Measurements from ENCODE around the gene MRM1. TPM values are rescaled to one million over a fixed set of nuclear protein-coding genes. Genes with fewer than 3 reads are reported as not detected.

MRM1 gene
- total RNA-seq, 1 donor from 2014 or later: 21.0 TPM

DNA sequence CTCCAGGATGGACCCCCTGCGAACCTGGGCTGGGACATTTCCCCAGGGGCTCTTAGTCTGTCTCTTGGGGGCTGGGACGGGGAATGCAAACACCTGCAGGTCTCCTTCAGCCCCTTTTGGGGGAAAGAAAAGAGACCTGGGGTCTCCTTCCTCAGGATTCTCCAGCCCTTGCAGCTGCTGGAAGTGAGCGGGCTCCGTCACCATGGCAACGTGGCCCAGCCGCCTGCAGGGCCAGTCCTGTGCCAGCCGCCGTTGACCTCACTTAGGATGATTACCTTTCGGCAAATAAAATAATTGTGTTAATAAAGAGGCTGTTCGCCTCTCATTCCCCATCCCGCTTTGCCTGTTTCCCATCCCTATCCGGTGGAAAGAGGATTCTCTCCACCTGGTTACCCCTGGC is 25.7 kb downstream of the MRM1 start:
- Mint-ChIP-seq H3K27ac (no peak overlapping the region), H3K36me3 (ENCODE audit: low read depth) (no peaks in the 10 kb centered on the region), H3K9me3 (no peaks in the 10 kb centered on the region), H3K4me1 (ENCODE audit: low read depth) (no peaks in the 10 kb centered on the region), H3K27me3 (ENCODE audit: insufficient read depth) (peaks cover 5% of the 10 kb centered on the region), H3K4me3 (no peak overlapping the region)
- DNase-seq (ENCODE audit: low spot score): no peak
- intact Hi-C loops (cut with micrococcal nuclease): loop anchor here (5.0 kb wide), 3 partner anchors 305 to 610 kb away; partner anchors contain the start of gene AATF

DNA sequence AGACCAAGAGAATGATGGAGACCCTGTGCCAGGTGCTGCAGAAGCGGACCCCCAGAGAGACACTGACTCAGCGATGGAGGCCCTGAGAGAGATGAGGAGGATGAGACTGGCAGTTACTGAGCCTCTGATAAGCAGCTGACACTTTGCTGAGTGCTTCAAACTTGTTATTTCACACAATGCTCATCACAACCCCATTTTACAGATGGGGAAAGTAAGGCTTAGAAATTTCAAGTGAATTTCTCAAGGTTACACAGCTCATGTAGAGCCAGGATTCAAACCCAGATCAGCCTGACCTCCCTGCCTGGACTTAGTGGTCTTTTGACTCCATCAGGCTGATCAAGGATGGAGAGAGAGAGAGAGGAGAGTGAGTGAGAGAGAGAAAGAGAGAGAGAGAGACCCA is 27.2 kb downstream of the MRM1 start:
- H3K4me3 Mint-ChIP-seq: no peak overlapping the region
- no peak overlapping the region for H3K27ac Mint-ChIP-seq
- intact Hi-C loops (cut with micrococcal nuclease): loop anchor here (5.0 kb wide), 3 partner anchors 304 to 609 kb away; partner anchors contain the start of gene AATF
- no peaks in the 10 kb centered on the region for H3K4me1 Mint-ChIP-seq (ENCODE audit: low read depth)
- no peaks in the 10 kb centered on the region for H3K9me3 Mint-ChIP-seq
- DNase-seq (ENCODE audit: low spot score): no peak
- no peaks in the 10 kb centered on the region for H3K36me3 Mint-ChIP-seq (ENCODE audit: low read depth)
- peaks cover 14% of the 10 kb centered on the region for H3K27me3 Mint-ChIP-seq (ENCODE audit: insufficient read depth)

DNA sequence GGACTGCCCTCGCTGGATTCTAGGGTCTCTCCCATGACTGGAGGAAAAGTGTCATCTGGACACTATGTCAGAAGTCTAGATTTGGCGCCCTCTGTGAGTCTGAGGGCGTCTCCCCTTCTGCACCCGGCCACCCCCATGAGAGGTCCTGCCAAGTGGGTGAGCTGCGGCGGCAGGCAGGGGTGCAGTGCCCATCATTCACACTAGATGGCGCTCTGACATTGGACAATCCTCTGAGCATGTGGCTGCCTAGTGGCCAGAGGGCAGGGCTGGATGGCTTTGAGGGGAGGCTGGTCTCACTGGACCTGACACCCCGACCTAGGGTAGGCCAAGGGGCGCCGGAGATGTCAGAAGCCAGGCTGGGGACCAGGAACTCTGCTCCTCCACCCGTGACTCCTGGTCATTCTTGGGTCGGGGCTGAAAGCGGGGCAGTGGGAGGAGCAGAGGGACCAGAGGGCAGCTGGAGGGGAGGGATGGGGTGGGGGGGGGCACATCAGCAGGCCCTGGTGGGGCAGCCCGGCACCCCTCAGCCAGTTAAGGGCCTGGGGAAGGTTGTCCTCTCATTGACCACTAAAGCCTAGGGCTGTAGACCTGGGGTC is 28.0 kb downstream of the MRM1 start:
- H3K4me1 Mint-ChIP-seq (ENCODE audit: low read depth): no peaks in the 10 kb centered on the region
- no peaks in the 10 kb centered on the region for H3K36me3 Mint-ChIP-seq (ENCODE audit: low read depth)
- H3K9me3 Mint-ChIP-seq: no peaks in the 10 kb centered on the region

GRCh38 chr17:36629970-36630502 is 28.7 kb downstream of the MRM1 start:
- Mint-ChIP-seq H3K9me3 (no peaks in the 10 kb centered on the region), H3K36me3 (ENCODE audit: low read depth) (no peaks in the 10 kb centered on the region)

More for the DNA sequence above, 28.0 kb downstream of the MRM1 start:
- intact Hi-C loops (cut with micrococcal nuclease): loop anchor here (1.0 to 5.0 kb wide), 7 partner anchors 26 to 608 kb away; partner anchors contain the start of gene AATF
- Mint-ChIP-seq H3K4me3 (no peak overlapping the region), H3K27me3 (ENCODE audit: insufficient read depth) (peaks cover 16% of the 10 kb centered on the region), H3K27ac (no peak overlapping the region)
- DNase-seq (ENCODE audit: low spot score): peak; percentile 70

DNA sequence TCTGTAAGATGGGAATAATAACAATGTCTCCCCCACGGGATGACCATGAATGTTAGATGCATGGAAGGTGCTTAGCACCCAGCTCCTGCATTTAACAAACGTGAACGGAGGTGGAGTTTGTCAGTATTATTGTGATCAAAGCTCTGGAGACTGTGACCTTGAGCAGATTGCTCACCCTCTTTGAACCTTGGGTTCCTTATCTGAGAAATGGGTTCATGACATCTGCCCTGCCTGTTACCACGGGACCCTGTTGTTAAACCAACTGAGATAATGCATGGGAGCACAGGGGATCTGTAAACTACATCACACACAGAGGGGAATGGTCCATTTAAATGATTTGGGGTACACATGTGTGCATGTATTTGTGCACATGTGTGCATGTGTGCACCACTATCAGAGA is 29.6 kb downstream of the MRM1 start:
- intact Hi-C loops (cut with micrococcal nuclease): no loop called here
- no peaks in the 10 kb centered on the region for H3K4me1 Mint-ChIP-seq (ENCODE audit: low read depth)
- H3K27ac Mint-ChIP-seq: no peak overlapping the region
- H3K9me3 Mint-ChIP-seq: no peaks in the 10 kb centered on the region
- peaks cover 19% of the 10 kb centered on the region for H3K27me3 Mint-ChIP-seq (ENCODE audit: insufficient read depth)
- no peak overlapping the region for H3K4me3 Mint-ChIP-seq
- no peaks in the 10 kb centered on the region for H3K36me3 Mint-ChIP-seq (ENCODE audit: low read depth)
- DNase-seq (ENCODE audit: low spot score): no peak

More at GRCh38 chr17:36629970-36630502, 28.7 kb downstream of the MRM1 start:
- H3K27ac Mint-ChIP-seq: no peak overlapping the region
- peaks cover 17% of the 10 kb centered on the region for H3K27me3 Mint-ChIP-seq (ENCODE audit: insufficient read depth)
- no peak overlapping the region for H3K4me3 Mint-ChIP-seq
- intact Hi-C loops (cut with micrococcal nuclease): loop anchor here (1.0 to 5.0 kb wide), 7 partner anchors 27 to 607 kb away; partner anchors contain the start of gene AATF
- DNase-seq (ENCODE audit: low spot score): no peak
- H3K4me1 Mint-ChIP-seq (ENCODE audit: low read depth): no peaks in the 10 kb centered on the region

DNA sequence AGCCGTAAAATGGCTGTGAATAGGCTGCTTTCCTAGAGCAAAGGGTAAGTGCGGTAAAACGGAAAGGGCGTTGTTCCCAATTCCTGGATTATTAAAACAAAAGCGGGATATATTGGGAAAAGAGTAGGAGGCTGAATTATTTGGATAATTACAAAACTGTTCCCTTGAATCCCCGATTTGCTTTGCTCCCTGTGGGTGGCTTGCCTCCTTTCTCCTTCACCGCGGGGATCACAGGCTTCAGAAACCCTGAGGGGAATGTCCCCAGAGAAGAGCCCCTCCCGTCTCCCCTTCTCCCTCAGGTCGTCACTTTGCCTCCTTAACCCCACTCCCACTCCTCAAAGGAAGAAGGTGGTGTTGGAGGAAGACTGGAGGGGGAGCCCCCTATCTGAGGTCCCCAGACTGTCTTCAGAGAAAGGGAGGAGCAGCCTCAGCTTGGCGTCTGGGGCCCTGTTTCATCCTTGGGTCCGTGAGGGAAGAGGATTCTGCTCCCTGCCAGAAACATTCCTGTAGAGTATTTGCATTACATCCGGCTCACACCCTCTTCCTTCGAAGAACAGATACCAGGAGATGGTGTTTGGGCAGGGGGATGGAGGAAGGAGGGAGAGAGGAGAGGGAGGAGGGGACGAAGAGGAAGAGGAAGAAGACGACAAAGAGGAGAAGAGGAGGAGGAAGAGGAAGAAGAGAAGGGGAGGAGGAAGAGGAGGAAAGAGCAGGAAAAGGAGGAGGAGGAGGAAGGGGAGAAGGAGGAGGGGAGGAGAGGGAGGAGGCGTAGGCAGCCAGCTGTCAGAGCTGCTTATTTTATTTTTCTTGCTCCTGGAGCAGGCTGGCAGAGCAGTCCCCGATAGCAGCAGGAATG is 31.8 kb downstream of the MRM1 start:
- Mint-ChIP-seq H3K4me3 (no peak overlapping the region), H3K27me3 (ENCODE audit: insufficient read depth) (peaks cover 21% of the 10 kb centered on the region), H3K9me3 (no peaks in the 10 kb centered on the region), H3K4me1 (ENCODE audit: low read depth) (no peaks in the 10 kb centered on the region), H3K27ac (no peak overlapping the region), H3K36me3 (ENCODE audit: low read depth) (no peaks in the 10 kb centered on the region)
- intact Hi-C loops (cut with micrococcal nuclease): no loop called here
- DNase-seq (ENCODE audit: low spot score): no peak

DNA sequence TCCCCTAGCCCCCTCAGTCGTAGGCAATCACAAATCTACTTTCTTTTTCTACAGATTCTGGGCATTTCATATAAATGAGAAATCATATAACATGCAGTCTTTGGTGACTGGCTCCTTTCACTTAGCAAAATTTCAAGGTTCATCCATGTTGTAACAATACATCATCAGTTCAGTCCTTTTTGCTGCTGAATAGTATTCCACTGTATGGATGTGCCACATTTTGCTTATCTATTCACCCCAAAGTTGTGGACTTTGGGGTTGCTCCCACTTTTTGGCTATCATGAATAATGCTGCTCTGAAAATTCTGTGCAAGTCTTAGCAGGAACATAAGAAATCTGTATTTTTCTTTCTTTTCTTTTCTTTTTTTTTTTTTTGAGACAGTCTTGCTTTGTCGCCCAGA is 39.0 kb downstream of the MRM1 start:
- H3K27ac Mint-ChIP-seq: no peak overlapping the region
- H3K9me3 Mint-ChIP-seq: no peaks in the 10 kb centered on the region
- peaks cover 14% of the 10 kb centered on the region for H3K4me1 Mint-ChIP-seq (ENCODE audit: low read depth)
- H3K36me3 Mint-ChIP-seq (ENCODE audit: low read depth): no peaks in the 10 kb centered on the region
- no peak overlapping the region for H3K4me3 Mint-ChIP-seq
- no peak for DNase-seq (ENCODE audit: low spot score)
- H3K27me3 Mint-ChIP-seq (ENCODE audit: insufficient read depth): peaks cover 60% of the 10 kb centered on the region
- intact Hi-C loops (cut with micrococcal nuclease): loop anchor here (5.0 kb wide), 1 partner anchor 292 kb away; no protein-coding TSS in a partner anchor

- H3K4me3 Mint-ChIP-seq: no peak overlapping the region
- H3K27me3 Mint-ChIP-seq (ENCODE audit: insufficient read depth): peaks cover 63% of the 10 kb centered on the region
- no peak overlapping the region for H3K27ac Mint-ChIP-seq
- intact Hi-C loops (cut with micrococcal nuclease): loop anchor here (5.0 kb wide), 1 partner anchor 291 kb away; no protein-coding TSS in a partner anchor
- no peaks in the 10 kb centered on the region for H3K9me3 Mint-ChIP-seq
- DNase-seq (ENCODE audit: low spot score): no peak
- H3K4me1 Mint-ChIP-seq (ENCODE audit: low read depth): peaks cover 14% of the 10 kb centered on the region
- H3K36me3 Mint-ChIP-seq (ENCODE audit: low read depth): no peaks in the 10 kb centered on the region
Measured at GRCh38 chr17:36640836-36641235, 39.5 kb downstream of the MRM1 start.

DNA sequence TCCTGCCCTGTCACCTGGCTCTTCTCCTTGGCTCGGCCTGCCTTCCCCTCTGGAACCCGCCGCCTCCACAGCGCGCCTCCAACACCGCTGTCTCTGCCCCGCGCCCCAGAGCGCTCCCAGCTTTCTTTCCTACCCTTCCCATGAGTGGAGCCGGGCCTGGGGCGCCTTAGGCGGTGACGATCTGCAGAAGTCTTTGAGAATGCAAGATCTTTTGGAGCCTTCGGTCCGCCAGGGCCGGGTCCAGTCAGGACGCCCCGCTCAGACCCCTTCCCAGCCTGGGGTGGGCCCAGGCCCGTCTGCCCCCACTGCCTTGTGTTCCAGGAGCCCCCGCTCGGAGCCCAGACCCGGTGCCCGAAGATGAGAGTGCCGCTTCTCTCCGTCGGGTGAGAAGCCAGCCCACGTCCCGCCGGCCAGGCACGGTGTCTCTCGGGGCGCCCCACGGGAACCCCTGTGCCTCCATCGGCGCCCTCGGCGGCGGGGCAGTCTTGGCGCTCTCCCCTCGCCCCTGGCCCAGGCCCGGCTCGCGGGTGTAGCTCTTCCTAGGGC is 40.0 kb downstream of the MRM1 start:
- DNase-seq (ENCODE audit: low spot score): no peak
- Mint-ChIP-seq H3K9me3 (no peaks in the 10 kb centered on the region), H3K27ac (no peak overlapping the region), H3K4me3 (no peak overlapping the region), H3K36me3 (ENCODE audit: low read depth) (no peaks in the 10 kb centered on the region), H3K27me3 (ENCODE audit: insufficient read depth) (peaks cover 63% of the 10 kb centered on the region), H3K4me1 (ENCODE audit: low read depth) (peaks cover 14% of the 10 kb centered on the region)
- intact Hi-C loops (cut with micrococcal nuclease): loop anchor here (5.0 kb wide), 1 partner anchor 291 kb away; no protein-coding TSS in a partner anchor

- H3K9me3 Mint-ChIP-seq: no peaks in the 10 kb centered on the region
- H3K4me1 Mint-ChIP-seq (ENCODE audit: low read depth): peaks cover 14% of the 10 kb centered on the region
- no peaks in the 10 kb centered on the region for H3K36me3 Mint-ChIP-seq (ENCODE audit: low read depth)
- peaks cover 65% of the 10 kb centered on the region for H3K27me3 Mint-ChIP-seq (ENCODE audit: insufficient read depth)
- intact Hi-C loops (cut with micrococcal nuclease): loop anchor here (5.0 kb wide), 1 partner anchor 290 kb away; no protein-coding TSS in a partner anchor
- H3K27ac Mint-ChIP-seq: peak overlapping the region; percentile 40
- DNase-seq (ENCODE audit: low spot score): no peak
- peak overlapping the region; percentile 79 for H3K4me3 Mint-ChIP-seq
Measured at GRCh38 chr17:36641877-36642845, 40.8 kb downstream of the MRM1 start.

DNA sequence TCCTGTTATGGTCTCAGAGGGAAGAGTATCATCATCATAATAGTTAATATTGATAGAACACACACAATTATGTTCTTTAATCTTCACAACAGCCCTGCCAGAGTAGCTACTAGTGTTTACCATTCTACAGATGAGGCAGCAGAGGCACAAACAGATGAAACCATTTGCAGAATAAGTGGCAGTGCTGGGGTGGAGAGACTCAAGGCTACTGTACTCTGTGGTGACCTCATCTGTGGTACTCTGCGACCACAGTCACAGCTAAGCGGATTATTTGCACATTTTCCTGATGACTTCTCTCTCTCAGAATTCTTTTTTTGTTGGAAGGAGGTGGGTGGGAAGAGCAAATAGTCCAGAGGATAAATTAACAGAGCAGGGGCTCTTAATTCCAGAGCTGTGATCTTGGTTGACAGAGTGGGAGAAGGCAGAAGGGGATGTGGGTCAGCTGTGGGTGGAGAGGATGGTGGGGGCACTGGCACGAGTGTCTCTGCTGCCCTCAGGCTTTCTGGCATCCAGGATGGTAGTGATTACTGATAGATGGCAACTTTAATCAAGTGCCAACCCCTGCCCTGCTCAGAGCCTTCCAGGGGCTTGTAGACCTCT is 41.8 kb downstream of the MRM1 start:
- H3K36me3 Mint-ChIP-seq (ENCODE audit: low read depth): no peaks in the 10 kb centered on the region
- H3K9me3 Mint-ChIP-seq: no peaks in the 10 kb centered on the region
- H3K27me3 Mint-ChIP-seq (ENCODE audit: insufficient read depth): peaks cover 64% of the 10 kb centered on the region
- H3K27ac Mint-ChIP-seq: no peak overlapping the region
- no peak overlapping the region for H3K4me3 Mint-ChIP-seq
- intact Hi-C loops (cut with micrococcal nuclease): loop anchor here (5.0 kb wide), 1 partner anchor 289 kb away; no protein-coding TSS in a partner anchor
- no peak for DNase-seq (ENCODE audit: low spot score)
- peaks cover 14% of the 10 kb centered on the region for H3K4me1 Mint-ChIP-seq (ENCODE audit: low read depth)

Data from activated T-helper 1 cell treated with anti-CD3 and anti-CD28 coated beads, Interleukin-12 subunit alpha, Interleukin-12 subunit beta, Interleukin-2, Interleukin-4 antibody, amounts not matched to agents 30 ng/mL and 10 ng/mL and 1 ng/mL, durations not matched to agents 14 hours and 24 hours and 36 hours (primary cell).